HCT116 (cell line): ENCODE data around the gene AP2A1. TPM values are rescaled to one million over a fixed set of nuclear protein-coding genes. Genes with fewer than 3 reads are reported as not detected.
A peak's percentile ranks its signal among the peaks of the same experiment; 100 is the strongest.

Experiments used
- ATAC-seq: fragments of 200-7000 bp; cut with Tn5 transposase; 2 replicates; pipeline ENCODE4 v1.9.1; 2020; ENCODE audit warnings: mild to moderate bottlenecking, moderate library complexity
- BruUV-seq: library from RNA; stranded (reverse); fragments of 400-500 nt; replicated peaks from 2 replicates; lab custom pipeline; 2021; lab: Mats Ljungman, UMichigan
- CTCF ChIA-PET: fragments of 300-600 bp; sonication (Branson Sonifier 250); formaldehyde crosslinking; loops from one replicate; lab custom pipeline; 2021; ENCODE audit warnings: antibody characterized with exemption; lab: Charles Lee
- POLR2A ChIA-PET: fragments of 300-600, 350-600 bp; sonication (Branson Sonifier 250); formaldehyde crosslinking; loops from one replicate; lab custom pipeline; 2021; ENCODE audit warnings: antibody characterized with exemption; lab: Charles Lee
- RAD21 ChIA-PET, 2 experiments: fragments of 300-600 bp; sonication (Branson Sonifier 250); formaldehyde crosslinking; loops; one replicate each; lab custom pipeline; 2023; ENCODE audit warnings: low total read pairs in 2 of 2; ENCODE audit not compliant: uncharacterized antibody in 2 of 2, unreplicated experiment in 2 of 2, low non-redundant PET in 1 of 2; lab: Charles Lee
- DNase-seq: peaks from one replicate; pipeline ENCODE4 v3.0.0-alpha.2; 2010; ENCODE audit warnings: low read depth, low spot score
- H2AFZ ChIP-seq: fragments of 200-600 bp; shearing (Covaris generic), sonication (generic); 2 replicates; pipeline ENCODE4 v1.6.1; 2017; ENCODE audit warnings: low read depth, mixed run types, mixed read lengths, antibody characterized with exemption, low read length; ENCODE audit not compliant: poor library complexity, severe bottlenecking
- H3K27ac ChIP-seq: 2 replicates; pipeline ENCODE4 v1.5.1; 2012; ENCODE audit warnings: low read depth, low read length
- H3K27me3 ChIP-seq: fragments of 200-600 bp; sonication (generic); 2 replicates; pipeline ENCODE4 v1.6.1; 2016; ENCODE audit warnings: mixed run types, low read length, mixed read lengths; ENCODE audit not compliant: insufficient read depth
- H3K36me3 ChIP-seq, 2 experiments: fragments of 200-500 bp in 1 of 2; fragments of 200-600 bp in 1 of 2; sonication (Bioruptor generic) in 1 of 2; sonication (generic) in 1 of 2; 2 replicates each; pipeline versions ENCODE4 v1.5.1 to v1.6.1; 2014 to 2016; ENCODE audit warnings: low read length in 2 of 2, inconsistent platforms in 1 of 2, mixed read lengths in 1 of 2, mixed run types in 1 of 2; ENCODE audit not compliant: insufficient read depth in 2 of 2, control insufficient read depth in 1 of 2
- H3K4me1 ChIP-seq, 2 experiments: fragments of 200-600 bp in 1 of 2; sonication (generic) in 1 of 2; 2 replicates each; pipeline versions ENCODE4 v1.5.1 to v1.6.1; 2012 to 2017; ENCODE audit warnings: low read length in 2 of 2, inconsistent platforms in 1 of 2, mild to moderate bottlenecking in 1 of 2, mixed read lengths in 1 of 2, mixed run types in 1 of 2, moderate library complexity in 1 of 2; ENCODE audit not compliant: insufficient read depth in 2 of 2, control insufficient read depth in 1 of 2
- H3K4me2 ChIP-seq: fragments of 200-600 bp; sonication (generic); 2 replicates; pipeline ENCODE4 v1.6.1; 2017; ENCODE audit warnings: mixed run types, low read length, mixed read lengths
- H3K4me3 ChIP-seq, 2 experiments: fragments of 200-600 bp in 1 of 2; sonication (generic) in 1 of 2; replicated peaks in 1 of 2; 2 replicates each; pipeline ENCODE4 v1.5.1; 2011 to 2016; ENCODE audit warnings: low read length in 2 of 2, control low read depth in 1 of 2, low read depth in 1 of 2, mild to moderate bottlenecking in 1 of 2, mixed read lengths in 1 of 2, mixed run types in 1 of 2
- H3K79me2 ChIP-seq: fragments of 200-600 bp; sonication (generic); 2 replicates; pipeline ENCODE4 v1.6.1; 2017; ENCODE audit warnings: mild to moderate bottlenecking, mixed run types, low read length, moderate library complexity, mixed read lengths; ENCODE audit not compliant: insufficient read depth
- H3K9ac ChIP-seq: fragments of 200-600 bp; sonication (generic); 2 replicates; pipeline ENCODE4 v1.6.1; 2016; ENCODE audit warnings: low read length, mixed read lengths
- H3K9me2 ChIP-seq: fragments of 200-600 bp; sonication (generic), shearing (Covaris generic); 2 replicates; pipeline ENCODE4 v1.6.1; 2017; ENCODE audit warnings: mixed run types, mild to moderate bottlenecking, moderate library complexity; ENCODE audit not compliant: insufficient read depth
- H3K9me3 ChIP-seq, 2 experiments: fragments of 200-500 bp in 1 of 2; fragments of 200-600 bp in 1 of 2; sonication (Bioruptor generic) in 1 of 2; sonication (generic) in 1 of 2; 2 replicates each; pipeline ENCODE4 v1.6.1; 2014 to 2017; ENCODE audit warnings: low read length in 2 of 2, mixed read lengths in 2 of 2, inconsistent platforms in 1 of 2, low read depth in 1 of 2, mild to moderate bottlenecking in 1 of 2, mixed run types in 1 of 2, moderate library complexity in 1 of 2; ENCODE audit not compliant: control insufficient read depth in 1 of 2, insufficient read depth in 1 of 2
- H4K20me1 ChIP-seq: fragments of 200-600 bp; sonication (generic), shearing (Covaris generic); 2 replicates; pipeline ENCODE4 v1.6.1; 2017; ENCODE audit warnings: mixed run types, mild to moderate bottlenecking, moderate library complexity; ENCODE audit not compliant: insufficient read depth
- ELF1 ChIP-seq: IDR thresholded peaks from 2 replicates; pipeline ENCODE4 v1.6.1; 2012; ENCODE audit warnings: low read depth, borderline replicate concordance
- EZH2phosphoT487 ChIP-seq: fragments of 200-600 bp; IDR thresholded peaks from 2 replicates; pipeline ENCODE4 v1.6.1; 2018; ENCODE audit warnings: antibody characterized with exemption, borderline replicate concordance
- FOSL1 ChIP-seq: IDR thresholded peaks from 2 replicates; pipeline ENCODE4 v1.6.1; 2012; ENCODE audit warnings: low read depth
- POLR2A ChIP-seq: IDR thresholded peaks from 2 replicates; pipeline ENCODE4 v1.7.0; 2011; ENCODE audit warnings: borderline replicate concordance; ENCODE audit not compliant: insufficient read depth, insufficient read length; ENCODE audit errors: extremely low read depth
- POLR2AphosphoS5 ChIP-seq: IDR thresholded peaks from 2 replicates; pipeline ENCODE4 v1.6.1; 2011; ENCODE audit warnings: mild to moderate bottlenecking, low read depth, low read length, moderate library complexity
- SIN3A ChIP-seq: IDR thresholded peaks from 2 replicates; pipeline ENCODE4 v1.6.1; 2012; ENCODE audit warnings: low read depth
- ZNF274 ChIP-seq: fragments of 200-500 bp; sonication (Bioruptor generic); IDR thresholded peaks from 2 replicates; pipeline ENCODE4 v1.6.1; 2014; ENCODE audit warnings: mild to moderate bottlenecking, low read depth, low read length, inconsistent platforms
- intact Hi-C: fragments of 100-400 bp; cut with micrococcal nuclease; formaldehyde crosslinking; loops from 2 replicates; pipeline ENCODE4 v1.10.0; 2022
- total RNA-seq: library from RNA; stranded (reverse); gene quantifications from one replicate; pipeline ENCODE4 v1.2.1, GENCODE V29; 2021; ENCODE audit not compliant: unreplicated experiment

AP2A1 gene
- total RNA-seq, 1 experiment from 2014 or later: 102 TPM

DNA sequence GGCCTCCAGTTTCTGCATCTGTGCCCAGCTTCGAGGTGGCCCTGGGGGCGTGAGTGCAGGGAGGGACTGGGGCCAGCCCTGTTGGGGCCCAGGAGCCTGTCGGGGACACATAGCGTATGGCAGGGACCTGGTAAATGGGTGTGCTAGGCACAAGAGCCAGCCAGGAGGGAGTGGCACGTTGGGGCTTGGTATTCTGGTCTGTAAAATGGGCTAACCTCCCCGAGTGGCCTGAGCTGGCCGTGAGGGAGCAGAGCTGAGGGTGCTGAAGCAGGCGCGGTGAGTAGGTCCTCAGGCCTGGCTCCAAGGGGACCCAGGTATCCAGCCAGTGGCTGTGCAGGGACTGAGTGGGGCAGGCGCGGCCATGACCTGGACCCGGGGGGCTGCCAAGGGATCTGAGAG, 88.5 kb downstream of the AP2A1 start:
- Histone ChIP-seq H2AFZ (no peak overlapping the region), H4K20me1 (no peaks in the 10 kb centered on the region), H3K9ac (no peak overlapping the region), H3K27ac (peak overlapping the region; percentile 48), H3K27me3 (no peaks in the 10 kb centered on the region), H3K36me3 (peaks cover 5 to 17% of the 10 kb centered on the region in 2 experiments; a peak in 3 of 4 replicates), H3K4me2 (no peak overlapping the region), H3K9me3 (no peaks in the 10 kb centered on the region), H3K79me2 (peaks cover 44% of the 10 kb centered on the region), H3K4me3 (no peak overlapping the region), H3K9me2 (no peaks in the 10 kb centered on the region), H3K4me1 (peaks cover 10 to 31% of the 10 kb centered on the region in 2 experiments)
- TF ChIP-seq FOSL1 (no peak), POLR2A (peak; percentile 40)
- RAD21 ChIA-PET: no interaction called here
- DNase-seq (no peak), ATAC-seq (no peak)
- intact Hi-C loops: no loop called here
- CTCF ChIA-PET: no interaction called here
- BruUV-seq: no TSS peak
- POLR2A ChIA-PET: interaction anchor here (1.7 kb wide), 1 partner anchor 10 kb away, joined by 6 read pairs; no protein-coding TSS in a partner anchor

DNA sequence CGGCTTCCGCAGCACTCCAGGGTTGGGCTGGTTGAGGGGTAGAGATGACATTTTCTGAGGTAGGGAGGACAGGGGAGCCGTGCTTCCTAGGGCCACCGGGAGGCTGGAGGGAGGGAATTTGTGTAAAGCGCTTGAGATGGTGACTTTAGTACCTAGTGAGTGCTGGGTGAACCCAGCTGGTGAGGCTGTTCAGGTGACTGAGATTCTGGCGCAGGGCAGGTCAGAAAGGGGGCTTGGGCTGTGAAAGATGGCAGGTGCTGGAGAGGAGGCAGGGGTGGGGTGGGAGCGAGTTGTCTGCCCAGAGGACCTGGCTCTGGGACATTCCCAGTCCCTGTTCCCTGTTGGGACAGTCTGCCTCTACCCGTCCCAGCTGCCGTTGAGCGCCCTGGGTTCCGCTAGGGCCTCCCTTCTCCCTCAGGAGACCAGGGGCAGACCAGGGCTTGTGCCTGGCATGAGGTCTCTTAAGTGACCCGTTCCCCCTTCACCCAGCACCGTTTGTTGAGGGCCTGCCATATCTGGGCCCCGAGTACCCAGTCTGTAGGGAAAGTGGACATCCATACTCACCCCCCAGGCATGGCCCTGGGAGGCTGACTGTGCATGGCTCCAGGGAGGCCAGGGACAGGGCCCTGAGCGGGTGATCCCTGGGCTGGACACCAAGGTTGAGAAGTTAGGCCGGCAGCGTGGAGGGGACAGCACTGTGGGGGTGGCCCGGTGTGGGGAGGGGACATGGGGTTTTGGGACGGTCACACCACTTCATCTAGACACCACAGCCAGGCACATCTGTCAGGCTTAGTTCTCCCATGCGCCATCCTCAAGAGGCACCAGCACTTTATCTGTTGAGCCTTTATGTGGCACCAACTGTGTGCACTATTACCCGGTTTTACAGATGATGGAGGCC, 89.1 kb downstream of the AP2A1 start:
- BruUV-seq: no TSS peak
- ATAC-seq (peak; percentile 8), DNase-seq (no peak)
- Histone ChIP-seq H4K20me1 (no peaks in the 10 kb centered on the region), H3K9ac (no peak overlapping the region), H3K9me2 (no peaks in the 10 kb centered on the region), H3K9me3 (no peaks in the 10 kb centered on the region), H2AFZ (no peak overlapping the region), H3K4me1 (peaks cover 9 to 35% of the 10 kb centered on the region in 2 experiments), H3K27ac (peak overlapping the region; percentile 48), H3K36me3 (peaks cover 6 to 20% of the 10 kb centered on the region in 2 experiments; a peak in 3 of 4 replicates), H3K27me3 (no peaks in the 10 kb centered on the region), H3K4me3 (no peak overlapping the region), H3K4me2 (no peak overlapping the region), H3K79me2 (peaks cover 44% of the 10 kb centered on the region)
- CTCF ChIA-PET: no interaction called here
- intact Hi-C loops: no loop called here
- TF ChIP-seq FOSL1 (no peak), ELF1 (no peak), ZNF274 (no peak), EZH2phosphoT487 (no peak), SIN3A (0 out of 2 replicates have a peak, but pooled peaks have one; percentile 24), POLR2A (peak; percentile 21), POLR2AphosphoS5 (no peak; the same call in 1 of the 2 replicates)
- RAD21 ChIA-PET: no interaction called here
- POLR2A ChIA-PET: interaction anchor here (1.7 kb wide), 1 partner anchor 9 kb away, joined by 6 read pairs; no protein-coding TSS in a partner anchor
